Thyroid gland (tissue), 4 donors: ENCODE data around the gene C11orf54. TPM values are rescaled to one million over a fixed set of nuclear protein-coding genes. Genes with fewer than 3 reads are reported as not detected.

Source experiments
- DNase-seq, 2 donors: peaks; one replicate each; pipeline ENCODE4 v3.0.0-alpha.2; 2019
- H3K27ac ChIP-seq, 3 donors: fragments of 200-600 bp; sonication (generic); 1 replicate in 2 of 3; 2 replicates in 1 of 3; pipeline ENCODE4 v1.5.1; 2016 to 2019; ENCODE audit warnings: mild to moderate bottlenecking in 1 of 3, moderate library complexity in 1 of 3
- H3K27me3 ChIP-seq: fragments of 200-600 bp; sonication (generic); one replicate; pipeline ENCODE4 v1.5.1; 2019
- H3K36me3 ChIP-seq, 2 donors: fragments of 200-600 bp; sonication (generic); one replicate each; pipeline ENCODE4 v1.5.1; 2016 to 2019
- H3K4me1 ChIP-seq, 2 donors: fragments of 200-600 bp; sonication (generic); one replicate each; pipeline ENCODE4 v1.5.1; 2017 to 2019
- H3K4me3 ChIP-seq, 3 donors: fragments of 200-600 bp; sonication (generic); replicated peaks in 1 of 3; 1 replicate in 2 of 3; 2 replicates in 1 of 3; pipeline ENCODE4 v1.5.1; 2016; ENCODE audit warnings: mild to moderate bottlenecking in 1 of 3
- H3K9me3 ChIP-seq: fragments of 200-600 bp; sonication (generic); one replicate; pipeline ENCODE4 v1.5.1; 2017
- CTCF ChIP-seq, 6 experiments: fragments of 200-600 bp in 3 of 6; fragments of 450-650 bp in 3 of 6; sonication (generic) in 3 of 6; IDR thresholded peaks; one replicate each; pipeline ENCODE4 v1.5.1; 2016 to 2019; ENCODE audit warnings: antibody characterized with exemption in 6 of 6, mild to moderate bottlenecking in 2 of 6, inconsistent platforms in 1 of 6, moderate library complexity in 1 of 6
- POLR2A ChIP-seq, 2 donors: fragments of 450-650 bp; IDR thresholded peaks; one replicate each; pipeline ENCODE4 v1.6.1; 2017; ENCODE audit warnings: antibody characterized with exemption in 2 of 2, mild to moderate bottlenecking in 2 of 2, moderate library complexity in 1 of 2
- WGBS, 2 donors: methylation state at CpG; one replicate each; pipeline ENCODE4 v1.1.5; 2017; 5-methylcytosine and 5-hydroxymethylcytosine counted together
- intact Hi-C: fragments of 100-400 bp; cut with DNase I; formaldehyde crosslinking; loops from one replicate; pipeline ENCODE4 v1.15.1; 2023
- total RNA-seq, 4 donors: library from RNA; depleted of rRNA; stranded (reverse); fragments of >200 nt; gene quantifications; one replicate each; pipeline ENCODE4 v1.2.3, GENCODE V29; 2016

Gene C11orf54
- total RNA-seq, 4 donors from 2014 or later: 46.6 to 71.4 (median 54.9) TPM

DNA sequence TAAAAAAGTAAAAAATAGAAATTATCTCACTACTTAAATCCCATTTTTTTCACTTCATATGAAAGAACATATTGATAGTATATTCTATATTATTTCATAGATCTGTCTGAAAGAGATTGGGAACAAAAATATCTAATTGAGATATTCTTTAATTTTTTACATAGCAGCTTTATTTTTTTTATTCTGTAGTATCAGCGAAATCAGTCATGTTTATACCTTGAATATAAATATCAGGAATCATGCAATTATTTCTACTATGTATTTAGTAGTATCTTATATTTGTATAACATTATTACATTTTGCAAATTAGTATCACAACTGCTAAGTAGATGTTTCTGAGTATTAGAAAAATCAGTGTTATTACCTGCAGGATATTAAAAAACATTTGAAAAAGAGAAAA lies 20.4 kb downstream of the C11orf54 start:
- H3K36me3 ChIP-seq: peaks cover 39 to 42% of the 10 kb centered on the region in 2 donors
- 97% methylated on average over 1 of the region's 1 CpG for WGBS, 2 donors
- H3K27me3 ChIP-seq: no peaks in the 10 kb centered on the region
- no peak for DNase-seq
- no peaks in the 10 kb centered on the region for H3K4me1 ChIP-seq
- H3K9me3 ChIP-seq: no peaks in the 10 kb centered on the region
- no peak overlapping the region for H3K4me3 ChIP-seq
- H3K27ac ChIP-seq: no peak overlapping the region
- TF ChIP-seq POLR2A (IDR thresholded peaks at IDR 0.05) (no peak), CTCF (IDR thresholded peaks at IDR 0.05) (no peak)
- intact Hi-C loops: no loop called here

- intact Hi-C loops: no loop called here
- H3K4me1 ChIP-seq: no peaks in the 10 kb centered on the region
- H3K4me3 ChIP-seq: no peak overlapping the region
- no peak overlapping the region for H3K27ac ChIP-seq
- H3K36me3 ChIP-seq: peaks cover 10 to 17% of the 10 kb centered on the region in 2 donors
- H3K9me3 ChIP-seq: no peaks in the 10 kb centered on the region
- no peak for TF ChIP-seq CTCF (IDR thresholded peaks at IDR 0.05)
- TF ChIP-seq POLR2A (IDR thresholded peaks at IDR 0.05): no peak
- no peaks in the 10 kb centered on the region for H3K27me3 ChIP-seq
- WGBS, 2 donors: 73 to 85% methylated on average over 2 of the region's 2 CpGs
- no peak for DNase-seq
Observed at GRCh38 chr11:93765551-93765950, 24.1 kb downstream of the C11orf54 start.

DNA sequence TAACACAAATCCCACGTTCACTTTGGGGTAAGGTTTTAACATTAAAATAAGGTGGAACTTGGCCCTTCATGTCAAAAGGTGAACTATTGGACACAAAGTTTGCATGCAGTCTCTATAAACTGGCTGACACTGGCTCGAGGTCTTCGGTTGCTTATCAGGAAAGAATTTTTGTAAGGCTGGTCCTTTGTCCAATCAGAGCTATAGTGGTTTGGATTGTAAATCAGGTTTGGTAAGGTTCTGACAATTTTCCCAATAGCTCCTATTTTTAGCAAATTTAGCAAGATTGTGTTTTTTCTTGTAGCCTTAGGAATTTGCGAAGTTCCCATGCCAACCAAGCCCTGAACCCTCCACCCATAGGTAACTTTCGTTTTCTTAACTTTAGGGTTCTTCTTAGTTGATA lies 25.0 kb downstream of the C11orf54 start:
- WGBS, 2 donors: 81 to 91% methylated on average over 5 of the region's 5 CpGs
- H3K4me1 ChIP-seq: no peaks in the 10 kb centered on the region
- no peaks in the 10 kb centered on the region for H3K27me3 ChIP-seq
- no peak for DNase-seq
- no peaks in the 10 kb centered on the region for H3K9me3 ChIP-seq
- no peak for TF ChIP-seq CTCF (IDR thresholded peaks at IDR 0.05)
- TF ChIP-seq POLR2A (IDR thresholded peaks at IDR 0.05): no peak
- intact Hi-C loops: no loop called here
- peaks cover 10 to 14% of the 10 kb centered on the region in 2 donors for H3K36me3 ChIP-seq
- H3K4me3 ChIP-seq: no peak overlapping the region
- no peak overlapping the region for H3K27ac ChIP-seq

GRCh38 chr11:93767018-93767417 lies 25.5 kb downstream of the C11orf54 start:
- DNase-seq: no peak
- TF ChIP-seq POLR2A (IDR thresholded peaks at IDR 0.05) (no peak), CTCF (IDR thresholded peaks at IDR 0.05) (no peak)
- H3K27me3 ChIP-seq: no peaks in the 10 kb centered on the region
- WGBS, 2 donors: 88 to 91% methylated on average over 3 of the region's 3 CpGs
- H3K27ac ChIP-seq: no peak overlapping the region
- H3K9me3 ChIP-seq: no peaks in the 10 kb centered on the region
- H3K4me3 ChIP-seq: no peak overlapping the region
- peaks cover 7 to 9% of the 10 kb centered on the region in 2 donors for H3K36me3 ChIP-seq
- intact Hi-C loops: no loop called here
- no peaks in the 10 kb centered on the region for H3K4me1 ChIP-seq

DNA sequence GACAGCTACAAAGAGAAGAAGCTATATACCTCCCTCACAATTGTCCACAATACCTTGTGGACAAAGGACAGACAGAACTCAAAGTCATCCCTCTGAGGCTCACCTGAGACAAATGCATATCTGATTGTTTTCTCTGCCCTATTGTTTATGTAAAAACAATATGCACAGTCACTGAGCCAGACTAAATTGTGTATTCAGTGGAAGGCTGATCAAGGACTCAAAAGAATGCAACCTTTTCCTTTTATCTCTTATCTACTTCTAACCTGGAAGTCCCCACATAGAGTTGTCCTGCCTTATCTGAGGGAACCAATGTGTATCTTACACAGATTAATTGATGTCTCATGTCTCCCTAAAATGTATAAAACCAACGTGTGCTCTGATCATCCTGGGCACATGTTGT lies 28.7 kb downstream of the C11orf54 start:
- Histone ChIP-seq H3K4me1 (no peaks in the 10 kb centered on the region), H3K9me3 (no peaks in the 10 kb centered on the region), H3K27ac (no peak overlapping the region), H3K27me3 (no peaks in the 10 kb centered on the region), H3K4me3 (no peak overlapping the region), H3K36me3 (no peaks in the 10 kb centered on the region)
- no peak for DNase-seq
- intact Hi-C loops: no loop called here
- no peak for TF ChIP-seq CTCF (IDR thresholded peaks at IDR 0.05)
- no peak for TF ChIP-seq POLR2A (IDR thresholded peaks at IDR 0.05)
- WGBS, 2 donors: 48 to 55% methylated on average over 1 of the region's 1 CpG
